Ovary (tissue), 3 donors: ENCODE results near the gene MRM3.
"Not testable (repeated sequence)": the region's sequence is repeated elsewhere in the genome, so short reads cannot be mapped to it uniquely, and the experiment has no call there.

ENCODE experiments used
- CTCF ChIP-seq, 3 donors: fragments of 450-650 bp in 2 of 3; fragments of 200-600 bp in 1 of 3; IDR thresholded peaks; one replicate each; pipeline versions ENCODE4 v1.5.1 to v1.8.0; 2016 to 2022; ENCODE audit warnings: antibody characterized with exemption in 3 of 3, mild to moderate bottlenecking in 1 of 3
- POLR2A ChIP-seq: fragments of 450-650 bp; IDR thresholded peaks from one replicate; pipeline ENCODE4 v1.6.1; 2017; ENCODE audit warnings: antibody characterized with exemption, mild to moderate bottlenecking, moderate library complexity
- donor health status: DM: no; HTN: no; CAD: no.

- not testable (repeated sequence) for TF ChIP-seq CTCF (IDR thresholded peaks at IDR 0.05); POLR2A
Measured at GRCh38 chr17:756010-756567, 26.1 kb upstream of the MRM3 start.
